Breast epithelium (tissue), 3 donors: ENCODE measurements around the gene ZHX3.

ENCODE experiments used
- CTCF ChIP-seq, 3 donors: fragments of 450-650 bp; IDR thresholded peaks; one replicate each; pipeline ENCODE4 v1.5.1; 2016 to 2017; ENCODE audit warnings: antibody characterized with exemption in 3 of 3, mild to moderate bottlenecking in 3 of 3, moderate library complexity in 3 of 3
- POLR2A ChIP-seq: fragments of 450-650 bp; IDR thresholded peaks from one replicate; pipeline ENCODE4 v1.6.1; 2016; ENCODE audit warnings: antibody characterized with exemption, mild to moderate bottlenecking, moderate library complexity
- POLR2AphosphoS5 ChIP-seq, 3 donors: sonication (generic); formaldehyde crosslinking; IDR thresholded peaks; one replicate each; pipeline ENCODE4 v1.6.1; 2017; ENCODE audit warnings: antibody characterized with exemption in 3 of 3

GRCh38 chr20:41168281-41169161 lies 149.0 kb downstream of the ZHX3 start:
- TF ChIP-seq POLR2AphosphoS5 (IDR thresholded peaks at IDR 0.05) (no peak), CTCF (IDR thresholded peaks at IDR 0.05) (no peak), POLR2A (no peak)
